ENCODE results near the gene LORICRIN. TPM values are rescaled to one million over a fixed set of nuclear protein-coding genes. Genes with fewer than 3 reads are reported as not detected.

Gene LORICRIN
- total RNA-seq, 1 experiment from 2014 or later: not detected

DNA sequence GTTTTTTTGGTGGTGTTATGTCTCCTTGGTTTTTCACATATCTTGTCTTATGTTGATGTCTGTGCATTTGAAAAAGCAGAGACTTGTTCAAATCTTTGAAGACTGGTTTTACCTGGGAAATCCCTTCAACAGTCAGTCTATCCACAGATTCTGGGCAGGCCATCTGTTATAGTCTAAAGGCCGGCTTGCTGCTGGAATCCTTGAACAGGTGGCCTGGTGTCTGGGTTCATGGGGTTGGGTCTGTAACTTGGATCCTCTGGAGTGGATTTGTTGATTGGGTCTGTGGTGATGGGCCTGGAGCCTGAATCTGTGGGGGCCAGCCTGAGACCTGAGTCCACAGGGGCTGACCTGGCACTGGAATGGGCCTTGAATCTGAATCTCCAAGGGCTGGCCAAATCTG is 12.2 kb downstream of the LORICRIN start:
- TF ChIP-seq, protein P1, sequence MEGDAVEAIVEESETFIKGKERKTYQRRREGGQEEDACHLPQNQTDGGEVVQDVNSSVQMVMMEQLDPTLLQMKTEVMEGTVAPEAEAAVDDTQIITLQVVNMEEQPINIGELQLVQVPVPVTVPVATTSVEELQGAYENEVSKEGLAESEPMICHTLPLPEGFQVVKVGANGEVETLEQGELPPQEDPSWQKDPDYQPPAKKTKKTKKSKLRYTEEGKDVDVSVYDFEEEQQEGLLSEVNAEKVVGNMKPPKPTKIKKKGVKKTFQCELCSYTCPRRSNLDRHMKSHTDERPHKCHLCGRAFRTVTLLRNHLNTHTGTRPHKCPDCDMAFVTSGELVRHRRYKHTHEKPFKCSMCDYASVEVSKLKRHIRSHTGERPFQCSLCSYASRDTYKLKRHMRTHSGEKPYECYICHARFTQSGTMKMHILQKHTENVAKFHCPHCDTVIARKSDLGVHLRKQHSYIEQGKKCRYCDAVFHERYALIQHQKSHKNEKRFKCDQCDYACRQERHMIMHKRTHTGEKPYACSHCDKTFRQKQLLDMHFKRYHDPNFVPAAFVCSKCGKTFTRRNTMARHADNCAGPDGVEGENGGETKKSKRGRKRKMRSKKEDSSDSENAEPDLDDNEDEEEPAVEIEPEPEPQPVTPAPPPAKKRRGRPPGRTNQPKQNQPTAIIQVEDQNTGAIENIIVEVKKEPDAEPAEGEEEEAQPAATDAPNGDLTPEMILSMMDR (IDR thresholded peaks at IDR 0.05; ENCODE audit: unreplicated experiment): no peak
- intact Hi-C loops (cut with micrococcal nuclease; ENCODE audit: unreplicated experiment): no loop called here
- H3K4me1 Mint-ChIP-seq (ENCODE audit: low read depth, unreplicated experiment): no peaks in the 10 kb centered on the region
- no TSS peak for BruUV-seq (replicated peaks)
- H3K36me3 Mint-ChIP-seq (ENCODE audit: insufficient read depth, unreplicated experiment): no peaks in the 10 kb centered on the region
- no peak for DNase-seq
- H3K27ac Mint-ChIP-seq (ENCODE audit: unreplicated experiment): no peak overlapping the region
- H3K9me3 Mint-ChIP-seq (ENCODE audit: low read depth, unreplicated experiment): no peaks in the 10 kb centered on the region
- peaks cover 42% of the 10 kb centered on the region for H3K27me3 Mint-ChIP-seq (ENCODE audit: unreplicated experiment)
- CTCF ChIA-PET: no interaction called here
- H3K4me3 Mint-ChIP-seq (ENCODE audit: low read depth, unreplicated experiment): no peak overlapping the region

DNA sequence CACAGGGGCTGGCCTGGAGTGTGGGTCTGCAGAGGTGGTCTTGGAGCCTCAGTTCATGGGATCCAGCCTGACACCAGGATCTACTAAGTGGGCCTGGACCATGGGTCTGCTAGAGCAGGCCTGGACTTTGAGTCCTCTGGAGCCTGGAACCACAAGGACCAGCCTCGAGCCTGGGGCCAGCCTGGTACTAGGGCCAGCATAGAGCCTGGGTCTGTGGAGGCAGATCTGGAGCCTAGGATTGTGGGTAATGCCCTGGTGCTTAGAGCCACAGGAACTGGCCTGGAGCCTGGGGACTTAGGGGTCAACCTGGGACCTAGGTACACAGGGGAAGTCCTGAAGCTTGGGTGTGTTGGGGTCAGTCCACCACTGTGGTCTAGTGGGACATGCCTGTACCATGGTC is 12.7 kb downstream of the LORICRIN start:
- CTCF ChIA-PET: no interaction called here
- Mint-ChIP-seq H3K4me3 (ENCODE audit: low read depth, unreplicated experiment) (no peak overlapping the region), H3K27ac (ENCODE audit: unreplicated experiment) (no peak overlapping the region), H3K9me3 (ENCODE audit: low read depth, unreplicated experiment) (no peaks in the 10 kb centered on the region), H3K27me3 (ENCODE audit: unreplicated experiment) (peaks cover 37% of the 10 kb centered on the region), H3K36me3 (ENCODE audit: insufficient read depth, unreplicated experiment) (no peaks in the 10 kb centered on the region), H3K4me1 (ENCODE audit: low read depth, unreplicated experiment) (no peaks in the 10 kb centered on the region)
- no peak for DNase-seq
- intact Hi-C loops (cut with micrococcal nuclease; ENCODE audit: unreplicated experiment): no loop called here
- TF ChIP-seq, protein P1 (IDR thresholded peaks at IDR 0.05; ENCODE audit: unreplicated experiment): no peak
- BruUV-seq (replicated peaks): no TSS peak

GRCh38 chr1:153277852-153278251 is 18.4 kb downstream of the LORICRIN start:
- peak; percentile 75 for DNase-seq
- BruUV-seq (replicated peaks): no TSS peak
- Mint-ChIP-seq H3K4me1 (ENCODE audit: low read depth, unreplicated experiment) (no peaks in the 10 kb centered on the region), H3K27me3 (ENCODE audit: unreplicated experiment) (peaks cover 31% of the 10 kb centered on the region), H3K4me3 (ENCODE audit: low read depth, unreplicated experiment) (no peak overlapping the region), H3K9me3 (ENCODE audit: low read depth, unreplicated experiment) (no peaks in the 10 kb centered on the region), H3K36me3 (ENCODE audit: insufficient read depth, unreplicated experiment) (no peaks in the 10 kb centered on the region), H3K27ac (ENCODE audit: unreplicated experiment) (no peak overlapping the region)
- intact Hi-C loops (cut with micrococcal nuclease; ENCODE audit: unreplicated experiment): loop anchor here (2.0 to 5.0 kb wide), 2 partner anchors 51 to 407 kb away; no protein-coding TSS in a partner anchor
- TF ChIP-seq, protein P1 (IDR thresholded peaks at IDR 0.05; ENCODE audit: unreplicated experiment): peak; percentile 86
- CTCF ChIA-PET: interaction anchor here (0.5 to 0.7 kb wide), 3 partner anchors 32 to 368 kb away, joined by 3 to 9 read pairs (median 4); no protein-coding TSS in a partner anchor

GRCh38 chr1:153288634-153289275 is 29.3 kb downstream of the LORICRIN start:
- intact Hi-C loops (cut with micrococcal nuclease; ENCODE audit: unreplicated experiment): no loop called here
- TF ChIP-seq, protein P1 (IDR thresholded peaks at IDR 0.05; ENCODE audit: unreplicated experiment): peak; percentile 76
- peaks cover 45% of the 10 kb centered on the region for H3K27me3 Mint-ChIP-seq (ENCODE audit: unreplicated experiment)
- CTCF ChIA-PET: interaction anchor here (0.5 to 1.0 kb wide), 3 partner anchors 58 to 1178 kb away, joined by 3 to 12 read pairs (median 3); no protein-coding TSS in a partner anchor
- H3K4me3 Mint-ChIP-seq (ENCODE audit: low read depth, unreplicated experiment): no peak overlapping the region
- no peaks in the 10 kb centered on the region for H3K9me3 Mint-ChIP-seq (ENCODE audit: low read depth, unreplicated experiment)
- no peaks in the 10 kb centered on the region for H3K36me3 Mint-ChIP-seq (ENCODE audit: insufficient read depth, unreplicated experiment)
- H3K27ac Mint-ChIP-seq (ENCODE audit: unreplicated experiment): no peak overlapping the region
- peak; percentile 60 for DNase-seq
- BruUV-seq (replicated peaks): no TSS peak
- no peaks in the 10 kb centered on the region for H3K4me1 Mint-ChIP-seq (ENCODE audit: low read depth, unreplicated experiment)

All from Calu3 (cell line).